ENCODE measurements around the gene KTN1. TPM values are rescaled to one million over a fixed set of nuclear protein-coding genes. Genes with fewer than 3 reads are reported as not detected.

Gene KTN1
- total and polyA plus RNA-seq, 3 donors from 2014 or later, result 74.8 to 247 (median 221) TPM

DNA sequence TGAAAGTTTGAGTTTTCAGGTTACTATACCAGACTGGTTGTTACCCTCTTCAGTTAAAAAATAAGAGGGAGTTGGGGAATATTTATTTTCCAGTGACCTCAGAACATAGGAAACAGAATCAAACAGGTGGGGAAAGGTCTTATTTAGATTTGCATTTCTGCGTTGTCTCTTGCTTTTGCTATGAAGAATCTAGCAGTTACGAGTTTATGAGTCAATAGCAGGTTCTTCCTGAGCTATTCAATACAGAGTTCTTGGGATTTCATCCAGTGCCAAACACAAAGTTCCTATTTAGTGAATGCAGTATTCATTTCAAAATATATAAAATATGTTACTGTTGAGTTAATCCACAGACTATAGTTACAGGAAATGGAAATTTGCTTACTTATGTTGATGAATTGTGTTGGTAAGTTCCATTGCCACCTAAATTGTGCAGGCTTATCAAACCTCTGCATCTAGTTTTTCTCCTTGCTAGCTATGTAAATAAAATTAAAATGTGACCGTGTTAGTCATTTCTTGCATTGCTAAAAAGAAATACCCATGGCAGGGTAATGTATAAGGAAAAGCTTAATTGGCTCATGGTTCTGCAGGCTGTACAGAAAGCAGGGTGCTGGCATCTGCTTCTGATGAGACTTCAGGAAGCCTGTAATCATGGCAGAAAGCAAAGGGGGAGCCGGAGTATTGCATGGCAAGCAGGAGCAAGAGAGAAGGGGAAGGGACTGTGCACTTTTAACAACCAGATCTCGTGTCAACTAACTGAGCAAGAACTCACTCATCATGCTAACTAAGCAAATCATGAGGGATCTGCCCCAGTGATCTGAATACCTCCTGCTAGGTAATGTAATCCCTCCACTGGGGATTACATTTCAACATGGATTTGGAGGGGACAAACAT lies 110.2 kb downstream of the KTN1 start:
- H3K27me3 ChIP-seq, result no peaks in the 10 kb centered on the region
- intact Hi-C loops (cut with DNase I; ENCODE audit: low total_unique reads), result no loop called here

DNA sequence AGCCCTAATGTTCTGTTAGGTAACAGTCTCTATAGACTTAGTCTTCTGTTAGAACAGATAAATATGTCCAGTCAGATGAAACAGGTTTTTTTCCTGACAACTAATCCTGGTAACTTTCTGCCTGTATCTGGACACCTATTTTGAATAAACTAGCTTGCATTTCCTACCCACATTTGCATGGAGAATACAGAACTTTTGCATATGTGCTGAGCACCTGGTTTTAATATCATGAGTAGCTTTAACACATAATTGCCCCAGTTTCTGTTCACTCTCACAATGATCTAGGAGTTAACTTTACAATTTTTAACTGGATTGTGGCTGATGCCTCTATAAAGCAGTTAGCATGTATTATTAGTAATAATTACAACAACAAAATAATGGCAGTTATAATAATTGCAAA lies 111.7 kb downstream of the KTN1 start:
- H3K27ac ChIP-seq, result no peak overlapping the region
- DNase-seq, result no peak
- TF ChIP-seq POLR2A (IDR thresholded peaks at IDR 0.05), result no peak
- TF ChIP-seq, protein P1, sequence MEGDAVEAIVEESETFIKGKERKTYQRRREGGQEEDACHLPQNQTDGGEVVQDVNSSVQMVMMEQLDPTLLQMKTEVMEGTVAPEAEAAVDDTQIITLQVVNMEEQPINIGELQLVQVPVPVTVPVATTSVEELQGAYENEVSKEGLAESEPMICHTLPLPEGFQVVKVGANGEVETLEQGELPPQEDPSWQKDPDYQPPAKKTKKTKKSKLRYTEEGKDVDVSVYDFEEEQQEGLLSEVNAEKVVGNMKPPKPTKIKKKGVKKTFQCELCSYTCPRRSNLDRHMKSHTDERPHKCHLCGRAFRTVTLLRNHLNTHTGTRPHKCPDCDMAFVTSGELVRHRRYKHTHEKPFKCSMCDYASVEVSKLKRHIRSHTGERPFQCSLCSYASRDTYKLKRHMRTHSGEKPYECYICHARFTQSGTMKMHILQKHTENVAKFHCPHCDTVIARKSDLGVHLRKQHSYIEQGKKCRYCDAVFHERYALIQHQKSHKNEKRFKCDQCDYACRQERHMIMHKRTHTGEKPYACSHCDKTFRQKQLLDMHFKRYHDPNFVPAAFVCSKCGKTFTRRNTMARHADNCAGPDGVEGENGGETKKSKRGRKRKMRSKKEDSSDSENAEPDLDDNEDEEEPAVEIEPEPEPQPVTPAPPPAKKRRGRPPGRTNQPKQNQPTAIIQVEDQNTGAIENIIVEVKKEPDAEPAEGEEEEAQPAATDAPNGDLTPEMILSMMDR (IDR thresholded peaks at IDR 0.05), result no peak
- intact Hi-C loops (cut with DNase I; ENCODE audit: low total_unique reads), result no loop called here
- H3K27me3 ChIP-seq, result no peaks in the 10 kb centered on the region
- no peaks in the 10 kb centered on the region for H3K4me1 ChIP-seq
- no peak overlapping the region for H3K4me3 ChIP-seq
- no peaks in the 10 kb centered on the region for H3K9me3 ChIP-seq
- H3K36me3 ChIP-seq (ENCODE audit: low read depth, missing control alignments), result no peaks in the 10 kb centered on the region

More for the DNA sequence above, 110.2 kb downstream of the KTN1 start:
- Histone ChIP-seq H3K27ac (no peak overlapping the region), H3K4me3 (no peak overlapping the region), H3K36me3 (ENCODE audit: low read depth, missing control alignments) (no peaks in the 10 kb centered on the region), H3K9me3 (no peaks in the 10 kb centered on the region), H3K4me1 (no peaks in the 10 kb centered on the region)
- WGBS, 2 donors, result 83 to 89% methylated on average over 5 of the region's 5 CpGs
- no peak for TF ChIP-seq POLR2A (IDR thresholded peaks at IDR 0.05)
- DNase-seq, result no peak

DNA sequence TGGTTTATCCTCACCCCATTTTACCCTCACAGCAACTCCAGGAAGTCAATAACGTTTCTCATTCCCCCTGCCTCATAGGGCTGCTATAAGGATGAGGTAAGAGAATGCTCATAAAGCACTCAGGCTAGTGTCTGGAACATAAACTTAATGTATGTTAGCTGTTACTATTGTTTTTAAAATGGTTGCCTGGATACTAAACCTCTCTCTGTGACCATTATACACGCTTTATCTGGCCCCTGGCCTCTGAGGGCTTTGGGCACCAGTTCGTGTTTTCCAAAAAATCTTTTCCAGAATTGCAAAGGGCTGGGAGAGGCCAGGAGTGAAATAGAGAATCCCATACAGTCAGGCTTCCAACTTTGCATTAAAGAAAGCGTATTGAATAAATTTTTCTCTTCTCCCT lies 113.9 kb downstream of the KTN1 start:
- no peak for DNase-seq
- no peaks in the 10 kb centered on the region for H3K36me3 ChIP-seq (ENCODE audit: low read depth, missing control alignments)
- no peak for TF ChIP-seq POLR2A (IDR thresholded peaks at IDR 0.05)
- TF ChIP-seq, protein P1 (IDR thresholded peaks at IDR 0.05), result no peak
- H3K27ac ChIP-seq, result no peak overlapping the region
- no peaks in the 10 kb centered on the region for H3K27me3 ChIP-seq
- intact Hi-C loops (cut with DNase I; ENCODE audit: low total_unique reads), result no loop called here
- WGBS, 2 donors, result 71 to 81% methylated on average over 4 of the region's 4 CpGs
- H3K4me3 ChIP-seq, result no peak overlapping the region
- no peaks in the 10 kb centered on the region for H3K4me1 ChIP-seq
- H3K9me3 ChIP-seq, result no peaks in the 10 kb centered on the region

DNA sequence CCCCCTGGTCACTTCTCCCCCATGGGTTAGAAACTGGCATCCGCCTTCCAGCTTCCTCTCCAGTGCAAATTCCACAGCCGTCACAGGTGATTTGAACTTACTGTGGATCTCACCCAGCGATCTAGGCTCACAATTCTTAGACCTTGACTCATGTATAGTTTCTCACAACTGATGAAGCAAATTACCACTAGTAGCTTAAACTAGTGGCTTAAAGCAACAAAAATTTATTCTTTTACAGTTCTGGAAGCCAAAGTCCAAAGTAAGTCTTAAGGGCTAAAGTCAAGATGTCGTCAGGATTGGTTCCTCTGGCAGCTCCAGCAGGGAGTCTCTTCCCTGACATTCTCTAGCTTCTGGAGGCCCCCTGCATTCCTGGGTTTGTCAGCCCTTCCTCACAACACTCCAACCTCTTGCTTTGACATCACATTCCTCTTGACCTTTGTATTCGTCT lies 117.4 kb downstream of the KTN1 start:
- WGBS, 2 donors, result 88 to 93% methylated on average over 5 of the region's 5 CpGs
- Histone ChIP-seq H3K36me3 (ENCODE audit: low read depth, missing control alignments) (no peaks in the 10 kb centered on the region), H3K4me1 (no peaks in the 10 kb centered on the region), H3K27me3 (no peaks in the 10 kb centered on the region), H3K27ac (no peak overlapping the region), H3K9me3 (no peaks in the 10 kb centered on the region), H3K4me3 (no peak overlapping the region)
- intact Hi-C loops (cut with DNase I; ENCODE audit: low total_unique reads), result no loop called here
- TF ChIP-seq POLR2A (IDR thresholded peaks at IDR 0.05), result no peak
- TF ChIP-seq, protein P1 (IDR thresholded peaks at IDR 0.05), result no peak
- DNase-seq, result no peak

DNA sequence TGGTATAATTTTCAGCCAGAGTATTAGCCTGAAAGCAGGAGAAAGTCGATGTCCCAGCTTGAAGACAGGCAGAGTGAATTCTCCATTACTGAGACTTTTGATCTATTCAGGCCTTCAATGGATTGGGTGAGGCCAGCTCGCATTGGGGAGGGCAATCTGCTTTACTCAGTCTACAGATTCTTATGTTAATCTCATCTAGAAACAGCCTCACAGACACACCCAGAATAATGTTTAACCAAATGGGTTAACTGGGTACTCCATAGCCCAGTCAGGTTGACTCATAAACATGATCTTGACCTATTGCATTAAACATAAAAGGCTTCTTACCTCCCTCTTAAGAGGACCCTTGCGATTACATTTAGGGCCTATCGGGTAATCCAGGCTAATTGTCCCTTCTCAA lies 118.0 kb downstream of the KTN1 start:
- TF ChIP-seq, protein P1 (IDR thresholded peaks at IDR 0.05), result no peak
- TF ChIP-seq POLR2A (IDR thresholded peaks at IDR 0.05), result no peak
- H3K9me3 ChIP-seq, result no peaks in the 10 kb centered on the region
- no peak for DNase-seq
- no peak overlapping the region for H3K27ac ChIP-seq
- no peaks in the 10 kb centered on the region for H3K36me3 ChIP-seq (ENCODE audit: low read depth, missing control alignments)
- no peak overlapping the region for H3K4me3 ChIP-seq
- WGBS, 2 donors, result 90 to 93% methylated on average over 4 of the region's 4 CpGs
- H3K4me1 ChIP-seq, result no peaks in the 10 kb centered on the region
- no peaks in the 10 kb centered on the region for H3K27me3 ChIP-seq
- intact Hi-C loops (cut with DNase I; ENCODE audit: low total_unique reads), result no loop called here
